ENCODE measurements around the gene UNKL. TPM values are rescaled to one million over a fixed set of nuclear protein-coding genes. Genes with fewer than 3 reads are reported as not detected.

The UNKL gene
- total and polyA plus RNA-seq, 9 donors = 6.6 to 12.9 (median 8.1) TPM

- no peak for DNase-seq
- peaks cover 4% of the 10 kb centered on the region for H3K27me3 ChIP-seq (ENCODE audit: control insufficient read depth, insufficient read depth, low read length)
- H3K4me3 ChIP-seq (ENCODE audit: low read length) = no peak overlapping the region
- no peaks in the 10 kb centered on the region for H3K36me3 ChIP-seq (ENCODE audit: control insufficient read depth, insufficient read depth, low read length)
- no peak overlapping the region for H3K27ac ChIP-seq (ENCODE audit: low read length)
- H3K4me1 ChIP-seq (ENCODE audit: control insufficient read depth, insufficient read depth, low read length) = peaks cover 31% of the 10 kb centered on the region
- no peaks in the 10 kb centered on the region for H3K9me3 ChIP-seq (replicated peaks; ENCODE audit: control insufficient read depth, low read depth, low read length)
- WGBS (ENCODE audit: insufficient coverage) = 71% methylated on average over 15 of the region's 16 CpGs
Observed at GRCh38 chr16:1425616-1426370, 11.3 kb upstream of the UNKL start.

GRCh38 chr16:1424028-1424427 lies 9.5 kb upstream of the UNKL start:
- no peaks in the 10 kb centered on the region for H3K27me3 ChIP-seq (ENCODE audit: control insufficient read depth, insufficient read depth, low read length)
- H3K4me3 ChIP-seq (ENCODE audit: low read length) = no peak overlapping the region
- H3K27ac ChIP-seq (ENCODE audit: low read length) = no peak overlapping the region
- no peaks in the 10 kb centered on the region for H3K36me3 ChIP-seq (ENCODE audit: control insufficient read depth, insufficient read depth, low read length)
- no peaks in the 10 kb centered on the region for H3K9me3 ChIP-seq (replicated peaks; ENCODE audit: control insufficient read depth, low read depth, low read length)
- WGBS (ENCODE audit: insufficient coverage) = 88% methylated on average over 4 of the region's 12 CpGs
- no peak for DNase-seq
- H3K4me1 ChIP-seq (ENCODE audit: control insufficient read depth, insufficient read depth, low read length) = peaks cover 21% of the 10 kb centered on the region

GRCh38 chr16:1422076-1422475 lies 7.6 kb upstream of the UNKL start:
- DNase-seq = no peak
- H3K9me3 ChIP-seq (replicated peaks; ENCODE audit: control insufficient read depth, low read depth, low read length) = no peaks in the 10 kb centered on the region
- no peaks in the 10 kb centered on the region for H3K36me3 ChIP-seq (ENCODE audit: control insufficient read depth, insufficient read depth, low read length)
- no peaks in the 10 kb centered on the region for H3K27me3 ChIP-seq (ENCODE audit: control insufficient read depth, insufficient read depth, low read length)
- WGBS (ENCODE audit: insufficient coverage) = 86% methylated on average over 8 of the region's 10 CpGs
- H3K4me1 ChIP-seq (ENCODE audit: control insufficient read depth, insufficient read depth, low read length) = peaks cover 14% of the 10 kb centered on the region
- H3K4me3 ChIP-seq (ENCODE audit: low read length) = no peak overlapping the region
- no peak overlapping the region for H3K27ac ChIP-seq (ENCODE audit: low read length)

GRCh38 chr16:1420111-1420539 lies 5.6 kb upstream of the UNKL start:
- no peaks in the 10 kb centered on the region for H3K36me3 ChIP-seq (ENCODE audit: control insufficient read depth, insufficient read depth, low read length)
- H3K27ac ChIP-seq (ENCODE audit: low read length) = peak overlapping the region; percentile 78
- 2% methylated on average over 22 of the region's 22 CpGs for WGBS (ENCODE audit: insufficient coverage)
- H3K9me3 ChIP-seq (replicated peaks; ENCODE audit: control insufficient read depth, low read depth, low read length) = no peaks in the 10 kb centered on the region
- DNase-seq = no peak
- peaks cover 14% of the 10 kb centered on the region for H3K4me1 ChIP-seq (ENCODE audit: control insufficient read depth, insufficient read depth, low read length)
- H3K27me3 ChIP-seq (ENCODE audit: control insufficient read depth, insufficient read depth, low read length) = no peaks in the 10 kb centered on the region
- peak overlapping the region; percentile 98 for H3K4me3 ChIP-seq (ENCODE audit: low read length)

GRCh38 chr16:1416521-1416941 lies 2.0 kb upstream of the UNKL start:
- peaks cover 27% of the 10 kb centered on the region for H3K4me1 ChIP-seq (ENCODE audit: control insufficient read depth, insufficient read depth, low read length)
- peaks cover 8% of the 10 kb centered on the region for H3K36me3 ChIP-seq (ENCODE audit: control insufficient read depth, insufficient read depth, low read length)
- 90% methylated on average over 3 of the region's 3 CpGs for WGBS (ENCODE audit: insufficient coverage)
- no peak for DNase-seq
- no peaks in the 10 kb centered on the region for H3K9me3 ChIP-seq (replicated peaks; ENCODE audit: control insufficient read depth, low read depth, low read length)
- no peak overlapping the region for H3K27ac ChIP-seq (ENCODE audit: low read length)
- H3K4me3 ChIP-seq (ENCODE audit: low read length) = no peak overlapping the region
- H3K27me3 ChIP-seq (ENCODE audit: control insufficient read depth, insufficient read depth, low read length) = no peaks in the 10 kb centered on the region

GRCh38 chr16:1413684-1414531 lies 596 bp downstream of the UNKL start:
- Histone ChIP-seq H3K27ac (ENCODE audit: low read length) (no peak overlapping the region), H3K36me3 (ENCODE audit: control insufficient read depth, insufficient read depth, low read length) (peaks cover 11% of the 10 kb centered on the region), H3K27me3 (ENCODE audit: control insufficient read depth, insufficient read depth, low read length) (no peaks in the 10 kb centered on the region), H3K4me1 (ENCODE audit: control insufficient read depth, insufficient read depth, low read length) (peaks cover 15% of the 10 kb centered on the region), H3K9me3 (replicated peaks; ENCODE audit: control insufficient read depth, low read depth, low read length) (no peaks in the 10 kb centered on the region), H3K4me3 (ENCODE audit: low read length) (peak overlapping the region; percentile 60)
- WGBS (ENCODE audit: insufficient coverage) = 1% methylated on average over 85 of the region's 85 CpGs
- peak; percentile 54 for DNase-seq

GRCh38 chr16:1412847-1413246 lies 1.7 kb downstream of the UNKL start:
- H3K27me3 ChIP-seq (ENCODE audit: control insufficient read depth, insufficient read depth, low read length) = no peaks in the 10 kb centered on the region
- H3K4me1 ChIP-seq (ENCODE audit: control insufficient read depth, insufficient read depth, low read length) = peaks cover 24% of the 10 kb centered on the region
- no peak for DNase-seq
- no peaks in the 10 kb centered on the region for H3K9me3 ChIP-seq (replicated peaks; ENCODE audit: control insufficient read depth, low read depth, low read length)
- no peak overlapping the region for H3K4me3 ChIP-seq (ENCODE audit: low read length)
- peaks cover 11% of the 10 kb centered on the region for H3K36me3 ChIP-seq (ENCODE audit: control insufficient read depth, insufficient read depth, low read length)
- WGBS (ENCODE audit: insufficient coverage) = no CpG with 5 or more reads among the region's 2 CpGs
- no peak overlapping the region for H3K27ac ChIP-seq (ENCODE audit: low read length)

GRCh38 chr16:1408171-1408837 lies 6.2 kb downstream of the UNKL start:
- WGBS (ENCODE audit: insufficient coverage) = under 1% methylated on average over 37 of the region's 42 CpGs
- Histone ChIP-seq H3K9me3 (replicated peaks; ENCODE audit: control insufficient read depth, low read depth, low read length) (no peaks in the 10 kb centered on the region), H3K27ac (ENCODE audit: low read length) (peak overlapping the region; percentile 70), H3K36me3 (ENCODE audit: control insufficient read depth, insufficient read depth, low read length) (peaks cover 33% of the 10 kb centered on the region), H3K4me3 (ENCODE audit: low read length) (peak overlapping the region; percentile 69), H3K27me3 (ENCODE audit: control insufficient read depth, insufficient read depth, low read length) (no peaks in the 10 kb centered on the region), H3K4me1 (ENCODE audit: control insufficient read depth, insufficient read depth, low read length) (peaks cover 19% of the 10 kb centered on the region)
- DNase-seq = peak; percentile 93

GRCh38 chr16:1407753-1408152 lies 6.8 kb downstream of the UNKL start:
- Histone ChIP-seq H3K9me3 (replicated peaks; ENCODE audit: control insufficient read depth, low read depth, low read length) (no peaks in the 10 kb centered on the region), H3K27ac (ENCODE audit: low read length) (peak overlapping the region; percentile 70), H3K4me1 (ENCODE audit: control insufficient read depth, insufficient read depth, low read length) (peaks cover 15% of the 10 kb centered on the region), H3K4me3 (ENCODE audit: low read length) (peak overlapping the region; percentile 69), H3K27me3 (ENCODE audit: control insufficient read depth, insufficient read depth, low read length) (no peaks in the 10 kb centered on the region), H3K36me3 (ENCODE audit: control insufficient read depth, insufficient read depth, low read length) (peaks cover 34% of the 10 kb centered on the region)
- WGBS (ENCODE audit: insufficient coverage) = 15% methylated on average over 10 of the region's 11 CpGs
- peak; percentile 72 for DNase-seq

- Histone ChIP-seq H3K4me3 (ENCODE audit: low read length) (no peak overlapping the region), H3K27ac (ENCODE audit: low read length) (no peak overlapping the region), H3K36me3 (ENCODE audit: control insufficient read depth, insufficient read depth, low read length) (peaks cover 54% of the 10 kb centered on the region), H3K27me3 (ENCODE audit: control insufficient read depth, insufficient read depth, low read length) (no peaks in the 10 kb centered on the region), H3K9me3 (replicated peaks; ENCODE audit: control insufficient read depth, low read depth, low read length) (no peaks in the 10 kb centered on the region), H3K4me1 (ENCODE audit: control insufficient read depth, insufficient read depth, low read length) (peaks cover 12% of the 10 kb centered on the region)
- WGBS (ENCODE audit: insufficient coverage) = 86% methylated on average over 12 of the region's 14 CpGs
- DNase-seq = no peak
Observed at GRCh38 chr16:1403733-1404132, 10.8 kb downstream of the UNKL start.

Measured in muscle of leg (tissue), 11 donors.